HL-60 (cell line): ENCODE results near the gene CCDC71L.

Experiments
- CTCF ChIP-seq: IDR thresholded peaks from one replicate; pipeline ENCODE4 v1.5.1; 2011; ENCODE audit warnings: low read length, control low read depth, inconsistent platforms; ENCODE audit not compliant: insufficient read depth
- REST ChIP-seq: IDR thresholded peaks from 2 replicates; pipeline ENCODE4 v1.6.1; 2012; ENCODE audit warnings: low read depth; ENCODE audit not compliant: insufficient replicate concordance

GRCh38 chr7:106620676-106621075 is 40.3 kb downstream of the CCDC71L start:
- no peak for TF ChIP-seq CTCF
- no peak for TF ChIP-seq REST
